Endothelial cell of umbilical vein (primary cell): ENCODE measurements around the gene CEMIP. TPM values are rescaled to one million over a fixed set of nuclear protein-coding genes. Genes with fewer than 3 reads are reported as not detected.

Source experiments
- BruUV-seq: library from RNA; stranded (reverse); fragments of 400-500 nt; replicated peaks from 2 replicates; lab custom pipeline; 2021; lab: Mats Ljungman, UMichigan
- CTCF ChIA-PET: fragments of 300-600, 350-600 bp; sonication (Branson Sonifier 250); formaldehyde crosslinking; loops from one replicate; lab custom pipeline; 2021; ENCODE audit warnings: antibody characterized with exemption, inconsistent platforms; lab: Charles Lee
- POLR2A ChIA-PET: fragments of 300-600, 350-600 bp; sonication (Branson Sonifier 250); formaldehyde crosslinking; loops from one replicate; lab custom pipeline; 2021; ENCODE audit warnings: antibody characterized with exemption, inconsistent platforms; lab: Charles Lee
- DNase-seq: peaks from one replicate; pipeline ENCODE4 v3.0.0-alpha.2; 2011; ENCODE audit warnings: low read depth, low spot score
- FAIRE-seq: peaks from 2 replicates; lab custom pipeline; 2011; peaks lifted over from hg19 to GRCh38; lab: Jason Lieb, UNC
- H2AFZ ChIP-seq: 2 replicates; pipeline ENCODE4 v1.6.0; 2012; ENCODE audit warnings: low read depth, low read length, control low read depth, inconsistent platforms
- H3K27ac ChIP-seq: 2 replicates; pipeline ENCODE4 v1.5.1; 2011; ENCODE audit warnings: low read depth, mild to moderate bottlenecking, control low read depth, low read length, moderate library complexity; ENCODE audit not compliant: insufficient read depth
- H3K27me3 ChIP-seq, 2 experiments: 2 replicates each; pipeline versions ENCODE4 v1.6.0 to v1.6.1; 2011; ENCODE audit warnings: low read length in 2 of 2, mixed read lengths in 1 of 2; ENCODE audit not compliant: control insufficient read depth in 2 of 2, insufficient read depth in 2 of 2
- H3K36me3 ChIP-seq, 2 experiments: 2 replicates in 1 of 2; 3 replicates in 1 of 2; pipeline ENCODE4 v1.5.1; 2011; ENCODE audit warnings: low read length in 2 of 2, mild to moderate bottlenecking in 1 of 2, moderate library complexity in 1 of 2; ENCODE audit not compliant: control insufficient read depth in 2 of 2, insufficient read depth in 2 of 2; ENCODE audit errors: extremely low read depth in 1 of 2
- H3K4me1 ChIP-seq: 3 replicates; pipeline ENCODE4 v1.5.1; 2011; ENCODE audit warnings: mild to moderate bottlenecking, low read length; ENCODE audit not compliant: control insufficient read depth, insufficient read depth; ENCODE audit errors: extremely low read depth
- H3K4me2 ChIP-seq: 2 replicates; pipeline ENCODE4 v1.6.1; 2011; ENCODE audit warnings: low read length, control low read depth, mixed read lengths; ENCODE audit not compliant: insufficient read depth
- H3K4me3 ChIP-seq, 3 experiments: fragments of 200-600 bp in 1 of 3; sonication (generic), shearing (Covaris generic) in 1 of 3; replicated peaks in 1 of 3; 2 replicates each; pipeline ENCODE4 v1.5.1; 2011 to 2016; ENCODE audit warnings: control low read depth in 3 of 3, low read length in 3 of 3, mild to moderate bottlenecking in 2 of 3, inconsistent platforms in 1 of 3, low read depth in 1 of 3, moderate library complexity in 1 of 3; ENCODE audit not compliant: insufficient read depth in 1 of 3
- H3K79me2 ChIP-seq: 2 replicates; pipeline ENCODE4 v1.6.0; 2012; ENCODE audit warnings: low read length, inconsistent platforms; ENCODE audit not compliant: control insufficient read depth, insufficient read depth
- H3K9ac ChIP-seq: replicated peaks from 2 replicates; pipeline ENCODE3; 2011; ENCODE audit warnings: low read length, control low read depth; ENCODE audit not compliant: insufficient read depth; ENCODE audit errors: extremely low read depth
- H3K9me1 ChIP-seq: replicated peaks from 3 replicates; pipeline ENCODE4 v1.6.0; 2011; ENCODE audit warnings: mild to moderate bottlenecking, low read length; ENCODE audit not compliant: control insufficient read depth, insufficient read depth; ENCODE audit errors: extremely low read depth
- H3K9me3 ChIP-seq: replicated peaks from 2 replicates; pipeline ENCODE4 v1.5.1; 2012; ENCODE audit warnings: low read length, inconsistent platforms; ENCODE audit not compliant: control insufficient read depth, insufficient read depth
- H4K20me1 ChIP-seq: replicated peaks from 2 replicates; pipeline ENCODE3; 2011; ENCODE audit warnings: mild to moderate bottlenecking, low read length; ENCODE audit not compliant: control insufficient read depth, insufficient read depth; ENCODE audit errors: extremely low read depth
- CTCF ChIP-seq, 2 donors: IDR thresholded peaks; 1 replicate in 1 of 2; 2 replicates in 1 of 2; pipeline ENCODE4 v1.5.1; 2011; ENCODE audit warnings: low read length in 2 of 2, mild to moderate bottlenecking in 2 of 2, moderate library complexity in 2 of 2, control low read depth in 1 of 2, inconsistent platforms in 1 of 2, low read depth in 1 of 2; ENCODE audit not compliant: insufficient read depth in 1 of 2; ENCODE audit errors: extremely low read depth in 1 of 2
- FOS ChIP-seq: IDR thresholded peaks from 2 replicates; pipeline ENCODE4 v1.6.1; 2011; ENCODE audit warnings: mild to moderate bottlenecking, low read length, moderate library complexity, borderline replicate concordance; ENCODE audit not compliant: insufficient read depth
- GATA2 ChIP-seq: IDR thresholded peaks from 2 replicates; pipeline ENCODE4 v1.7.0; 2011; ENCODE audit warnings: low read depth, mild to moderate bottlenecking, moderate library complexity, mixed read lengths, low read length; ENCODE audit not compliant: insufficient read length, insufficient read depth
- JUN ChIP-seq: IDR thresholded peaks from 2 replicates; pipeline ENCODE4 v1.6.1; 2011; ENCODE audit warnings: borderline replicate concordance, low read depth; ENCODE audit not compliant: insufficient read length, insufficient read depth
- MYC ChIP-seq: IDR thresholded peaks from one replicate; pipeline ENCODE4 v1.6.1; 2011; ENCODE audit warnings: mild to moderate bottlenecking, low read depth, low read length
- POLR2A ChIP-seq: IDR thresholded peaks from 2 replicates; pipeline ENCODE4 v1.6.1; 2012; ENCODE audit warnings: low read depth, mild to moderate bottlenecking, control low read depth, low read length
- POLR2AphosphoS5 ChIP-seq: IDR thresholded peaks from 2 replicates; pipeline ENCODE4 v1.6.1; 2012; ENCODE audit warnings: low read depth, mild to moderate bottlenecking, control low read depth, low read length, moderate library complexity; ENCODE audit not compliant: insufficient read depth
- dilution Hi-C: fragments of 300-500 bp; cut with MboI; formaldehyde crosslinking; loops from one replicate; pipeline ENCODE4 v1.15.0; 2019; ENCODE audit warnings: low sequenced_read_pairs; ENCODE audit not compliant: extremely low pct_ligation_motif_present
- intact Hi-C: fragments of 100-400 bp; cut with micrococcal nuclease; formaldehyde crosslinking; loops from one replicate; pipeline ENCODE4 v1.10.0; 2022
- polyA plus RNA-seq, 4 experiments: library from polyadenylated mRNA; depleted of rRNA in 3 of 4; stranded (reverse) in 3 of 4; unstranded in 1 of 4; fragments of >200 nt; gene quantifications; 2 replicates each; pipeline versions ENCODE4 v1.2.1 to v1.2.3, GENCODE V29; 2011 to 2012; ENCODE audit warnings: missing spikeins in 1 of 4
- total RNA-seq: library from RNA; stranded (reverse); gene quantifications from 2 replicates; pipeline ENCODE4 v1.2.3, GENCODE V29; 2021

CEMIP gene
- total and polyA plus RNA-seq, 2 donors (not counting 3 experiments of a cell fraction or from before 2014, with no cell fraction given), result 0.01 TPM; not detected in 1

GRCh38 chr15:80937718-80938117 lies 158.5 kb downstream of the CEMIP start:
- BruUV-seq, result no TSS peak
- Histone ChIP-seq H3K27ac (no peak overlapping the region), H3K9ac (no peak overlapping the region), H3K4me2 (no peak overlapping the region), H4K20me1 (no peaks in the 10 kb centered on the region), H3K79me2 (no peaks in the 10 kb centered on the region), H3K27me3 (no peaks in the 10 kb centered on the region), H3K9me3 (no peaks in the 10 kb centered on the region), H2AFZ (no peak overlapping the region), H3K4me3 (no peak overlapping the region), H3K9me1 (no peaks in the 10 kb centered on the region), H3K36me3 (peaks cover 1 to 3% of the 10 kb centered on the region in 2 experiments), H3K4me1 (peaks cover 18% of the 10 kb centered on the region)
- intact Hi-C loops, result loop anchor here (10.0 kb wide), 1 partner anchor 1053 kb away; no protein-coding TSS in a partner anchor
- TF ChIP-seq GATA2 (no peak), POLR2A (no peak), MYC (no peak), JUN (no peak), POLR2AphosphoS5 (no peak), FOS (no peak), CTCF (IDR thresholded peaks at IDR 0.05; ENCODE audit: extremely low read depth in 1 of 2, insufficient read depth in 1 of 2, low read depth in 1 of 2, low read length in 2 of 2) (no peak)
- no peak for DNase-seq
- CTCF ChIA-PET, result no interaction called here
- no peak for FAIRE-seq
- dilution Hi-C loops, result no loop called here
- POLR2A ChIA-PET, result no interaction called here
